Right lobe of liver (tissue), 6 donors: ENCODE data around the gene WHRN. TPM values are rescaled to one million over a fixed set of nuclear protein-coding genes. Genes with fewer than 3 reads are reported as not detected.
A peak's percentile ranks its signal among the peaks of the same experiment; 100 is the strongest.

Experiments
- ATAC-seq, 4 donors: fragments of 200-7000 bp; cut with Tn5 transposase; one replicate each; pipeline ENCODE4 v1.9.1; 2020; ENCODE audit warnings: mild to moderate bottlenecking in 4 of 4, moderate library complexity in 4 of 4
- DNase-seq, 3 donors: peaks; one replicate each; pipeline ENCODE4 v3.0.0-alpha.2; 2020
- H3K27ac ChIP-seq, 3 donors: fragments of 200-600 bp; one replicate each; pipeline ENCODE4 v1.8.0; 2022
- H3K27me3 ChIP-seq, 2 donors: fragments of 200-600 bp; one replicate each; pipeline ENCODE4 v1.8.0; 2022
- H3K36me3 ChIP-seq, 4 donors: fragments of 200-600 bp; sonication (generic) in 1 of 4; one replicate each; pipeline versions ENCODE4 v1.5.1 to v1.8.0; 2017 to 2022; ENCODE audit warnings: control low read depth in 1 of 4
- H3K4me1 ChIP-seq, 4 donors: fragments of 200-600 bp; sonication (generic) in 1 of 4; one replicate each; pipeline versions ENCODE4 v1.5.1 to v1.8.0; 2017 to 2022; ENCODE audit warnings: control low read depth in 1 of 4
- H3K4me3 ChIP-seq, 3 donors: fragments of 200-600 bp; one replicate each; pipeline ENCODE4 v1.8.0; 2022
- H3K9me3 ChIP-seq, 4 donors: fragments of 200-600 bp; sonication (generic) in 1 of 4; one replicate each; pipeline versions ENCODE4 v1.5.1 to v1.8.0; 2017 to 2022; ENCODE audit warnings: control low read depth in 1 of 4
- CTCF ChIP-seq, 4 donors: fragments of 200-600 bp in 3 of 4; fragments of 450-650 bp in 1 of 4; IDR thresholded peaks; one replicate each; pipeline versions ENCODE4 v1.5.1 to v1.8.0; 2016 to 2022; ENCODE audit warnings: antibody characterized with exemption in 4 of 4, mild to moderate bottlenecking in 2 of 4
- POLR2A ChIP-seq: fragments of 450-650 bp; IDR thresholded peaks from one replicate; pipeline ENCODE4 v1.6.1; 2017; ENCODE audit warnings: antibody characterized with exemption, mild to moderate bottlenecking
- WGBS: methylation state at CpG from one replicate; pipeline ENCODE4 v1.1.6; 2018; ENCODE audit warnings: low coverage, low lambda C conversion rate; ENCODE audit not compliant: insufficient coverage; ENCODE audit errors: missing lambda C conversion rate; 5-methylcytosine and 5-hydroxymethylcytosine counted together
- intact Hi-C, 2 donors: fragments of 100-400 bp; cut with DNase I; formaldehyde crosslinking; loops; one replicate each; pipeline versions ENCODE4 v1.11.2 to v1.14.1; 2022
- total RNA-seq, 6 experiments: library from RNA; depleted of rRNA in 2 of 6; stranded (reverse); fragments of >200 nt in 2 of 6; fragmentation: NEBNext Ultra II Directional in 3 of 6; extraction: Animal tissue kit (Norgen Biotek cat#: 25700) in 3 of 6; gene quantifications; one replicate each; pipeline versions ENCODE4 v1.1.0 to v1.2.4, GENCODE V29; 2016 to 2023
- donor health status: DM: no; HTN: yes; CAD: no.
- donor health status: DM: no; HTN: no; CAD: no.
- donor health status: DM: no; HTN: no; CAD: no.
- donor health status: DM: no; HTN: yes; CAD: no.
- donor health status: DM: no; HTN: yes; CAD: no.

Gene WHRN
- total RNA-seq, 6 experiments from 2014 or later = 2.1 to 3.7 (median 2.7) TPM

DNA sequence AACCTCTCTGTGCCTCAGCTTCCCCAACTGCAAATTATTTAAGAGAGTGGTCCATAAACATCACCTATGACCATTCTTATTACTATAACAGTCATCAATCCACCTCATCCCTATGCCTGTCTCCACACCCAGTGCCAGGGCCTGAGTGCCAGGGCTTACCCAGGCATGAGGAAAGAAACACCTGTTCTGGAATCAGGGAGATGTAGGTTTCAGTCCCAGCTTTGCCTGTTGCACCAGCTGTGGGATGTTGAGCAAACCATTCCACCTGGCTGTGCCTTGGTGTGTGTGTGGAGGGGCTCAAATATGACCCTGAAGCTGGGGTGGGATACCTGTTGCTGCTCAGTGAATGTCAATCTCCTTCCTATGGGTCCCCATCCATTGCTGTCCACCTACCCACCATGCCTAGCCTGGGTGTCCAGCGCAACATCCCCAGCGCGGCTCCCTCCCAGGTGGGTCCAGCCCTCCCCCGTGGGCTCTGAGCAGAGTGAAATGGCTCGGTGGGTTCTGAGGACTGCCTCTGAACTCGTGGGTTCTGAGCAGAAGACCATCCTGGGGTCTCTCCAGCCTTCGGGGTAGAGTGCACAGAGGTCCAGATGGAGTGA lies 133.8 kb downstream of the WHRN start:
- H3K9me3 ChIP-seq = no peaks in the 10 kb centered on the region
- intact Hi-C loops = no loop called here
- no peak for DNase-seq
- no peak overlapping the region for H3K4me3 ChIP-seq
- WGBS = no CpG with 5 or more reads among the region's 7 CpGs
- no peaks in the 10 kb centered on the region for H3K27me3 ChIP-seq
- no peak for TF ChIP-seq CTCF (IDR thresholded peaks at IDR 0.05)
- peaks cover 0 to 7% (median 0%) of the 10 kb centered on the region in 4 donors for H3K4me1 ChIP-seq
- ATAC-seq = no peak
- peaks cover 0 to 14% (median under 1%) of the 10 kb centered on the region in 4 donors for H3K36me3 ChIP-seq
- peak overlapping the region in 2 of 3 donors; percentile 38 to 47 for H3K27ac ChIP-seq

DNA sequence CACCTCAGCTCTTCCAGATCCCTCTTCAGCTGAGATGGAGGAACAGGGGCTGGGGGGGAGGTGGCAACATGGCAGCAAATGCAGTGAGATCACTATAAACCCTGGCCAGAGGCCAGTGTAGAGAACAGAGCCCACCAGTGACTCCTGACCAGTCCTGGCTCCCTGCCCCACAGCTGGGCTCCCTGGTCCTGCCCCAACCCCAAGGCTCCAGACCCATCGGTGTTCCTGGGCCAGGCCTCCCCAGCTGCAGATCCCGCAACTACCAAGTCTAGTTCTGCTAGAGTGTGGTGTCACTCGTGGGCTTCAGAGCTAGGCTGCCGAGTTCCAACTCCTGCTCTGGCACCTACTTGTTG lies 134.3 kb downstream of the WHRN start:
- H3K4me3 ChIP-seq = no peak overlapping the region
- TF ChIP-seq CTCF (IDR thresholded peaks at IDR 0.05) = no peak
- no peak for TF ChIP-seq POLR2A
- H3K27me3 ChIP-seq = no peaks in the 10 kb centered on the region
- ATAC-seq = no peak
- intact Hi-C loops = no loop called here
- peak in 1 of 3 donors; percentile 54 for DNase-seq
- no peaks in the 10 kb centered on the region for H3K9me3 ChIP-seq
- WGBS = no CpG with 5 or more reads among the region's 4 CpGs
- H3K4me1 ChIP-seq = peaks cover 0 to 11% (median 2%) of the 10 kb centered on the region in 4 donors
- H3K36me3 ChIP-seq = peaks cover 0 to 14% (median under 1%) of the 10 kb centered on the region in 4 donors
- peak overlapping the region in 1 of 3 donors; percentile 14 for H3K27ac ChIP-seq

DNA sequence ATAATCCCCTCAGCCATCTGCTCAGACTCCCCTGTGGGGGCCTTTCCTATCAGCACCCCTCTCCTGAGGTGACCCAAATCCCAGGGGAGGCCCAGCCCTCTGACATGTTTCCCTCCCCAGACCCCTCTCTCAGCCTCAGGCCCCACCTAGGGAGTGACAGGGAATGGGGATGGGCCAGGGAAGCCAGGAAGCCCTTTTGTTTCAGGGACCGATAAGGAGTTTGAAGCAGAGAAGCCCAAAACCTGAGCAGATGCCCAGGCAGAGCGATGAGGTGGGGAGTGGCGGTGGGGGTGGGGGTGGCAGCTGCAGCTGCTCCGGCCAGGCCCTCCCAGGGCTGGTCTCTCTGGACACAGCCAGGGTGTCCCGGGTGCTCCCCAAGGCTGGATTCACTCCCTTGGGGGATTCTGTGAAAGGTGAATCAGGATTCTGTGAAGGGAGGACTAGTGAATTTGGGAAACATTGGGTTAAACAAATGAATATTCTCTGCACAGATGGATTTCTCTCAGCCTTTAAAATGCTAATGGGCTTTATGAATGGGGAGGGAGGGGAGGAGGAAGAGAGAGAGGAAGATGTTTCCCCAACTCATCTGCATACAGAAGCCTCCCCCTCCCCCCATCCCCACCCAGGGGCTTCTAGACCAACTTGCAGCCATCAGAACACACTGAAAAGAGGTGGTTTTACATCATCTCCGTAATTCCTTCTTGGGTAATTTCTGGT lies 134.9 kb downstream of the WHRN start:
- intact Hi-C loops = no loop called here
- Histone ChIP-seq H3K4me3 (no peak overlapping the region), H3K4me1 (peaks cover 0 to 16% (median 7%) of the 10 kb centered on the region in 4 donors), H3K36me3 (peaks cover 0 to 14% (median under 1%) of the 10 kb centered on the region in 4 donors), H3K9me3 (no peaks in the 10 kb centered on the region), H3K27me3 (no peaks in the 10 kb centered on the region), H3K27ac (peak overlapping the region in 1 of 3 donors; percentile 14)
- WGBS = 96% methylated on average over 4 of the region's 6 CpGs
- ATAC-seq = no peak
- DNase-seq = peak in 1 of 3 donors; percentile 46
- TF ChIP-seq CTCF (IDR thresholded peaks at IDR 0.05) = no peak
- no peak for TF ChIP-seq POLR2A

GRCh38 chr9:114369216-114370130 lies 135.8 kb downstream of the WHRN start:
- intact Hi-C loops = no loop called here
- Histone ChIP-seq H3K4me3 (no peak overlapping the region), H3K36me3 (peaks cover 0 to 14% (median under 1%) of the 10 kb centered on the region in 4 donors), H3K27me3 (no peaks in the 10 kb centered on the region), H3K4me1 (peaks cover 0 to 26% (median 15%) of the 10 kb centered on the region in 4 donors), H3K27ac (no peak overlapping the region), H3K9me3 (no peaks in the 10 kb centered on the region)
- no peak for DNase-seq
- no peak for ATAC-seq
- TF ChIP-seq CTCF (IDR thresholded peaks at IDR 0.05) (no peak), POLR2A (no peak)
- 95% methylated on average over 7 of the region's 9 CpGs for WGBS
